ENCODE data around the gene GOLGA7B.

GOLGA7B gene

GRCh38 chr10:97825020-97825760 lies 24.5 kb upstream of the GOLGA7B start:
- Mint-ChIP-seq H3K27ac (no peak overlapping the region), H3K4me3 (no peak overlapping the region), H3K4me1 (peaks cover 7% of the 10 kb centered on the region), H3K36me3 (ENCODE audit: low read depth) (no peaks in the 10 kb centered on the region), H3K27me3 (ENCODE audit: low read depth) (peaks cover 41% of the 10 kb centered on the region), H3K9me3 (no peaks in the 10 kb centered on the region)
- no peak for TF ChIP-seq CTCF (IDR thresholded peaks at IDR 0.05; ENCODE audit: unreplicated experiment in 3 of 3)

- Mint-ChIP-seq H3K9me3 (no peaks in the 10 kb centered on the region), H3K4me1 (peaks cover 7% of the 10 kb centered on the region), H3K36me3 (ENCODE audit: low read depth) (no peaks in the 10 kb centered on the region), H3K27me3 (ENCODE audit: low read depth) (peaks cover 51% of the 10 kb centered on the region), H3K27ac (no peak overlapping the region), H3K4me3 (no peak overlapping the region)
- no peak for TF ChIP-seq CTCF (IDR thresholded peaks at IDR 0.05; ENCODE audit: unreplicated experiment in 3 of 3)
Observed at GRCh38 chr10:97826892-97827291, 22.8 kb upstream of the GOLGA7B start.

GRCh38 chr10:97827702-97828291 lies 21.8 kb upstream of the GOLGA7B start:
- Mint-ChIP-seq H3K27ac (no peak overlapping the region), H3K9me3 (no peaks in the 10 kb centered on the region), H3K36me3 (ENCODE audit: low read depth) (no peaks in the 10 kb centered on the region), H3K4me1 (peaks cover 7% of the 10 kb centered on the region), H3K4me3 (no peak overlapping the region), H3K27me3 (ENCODE audit: low read depth) (peaks cover 60% of the 10 kb centered on the region)
- TF ChIP-seq CTCF (IDR thresholded peaks at IDR 0.05; ENCODE audit: unreplicated experiment in 3 of 3) = no peak

GRCh38 chr10:97828721-97829120 lies 20.9 kb upstream of the GOLGA7B start:
- H3K9me3 Mint-ChIP-seq = no peaks in the 10 kb centered on the region
- TF ChIP-seq CTCF (IDR thresholded peaks at IDR 0.05; ENCODE audit: unreplicated experiment in 3 of 3) = no peak
- no peak overlapping the region for H3K4me3 Mint-ChIP-seq
- H3K27ac Mint-ChIP-seq = no peak overlapping the region
- no peaks in the 10 kb centered on the region for H3K36me3 Mint-ChIP-seq (ENCODE audit: low read depth)
- H3K4me1 Mint-ChIP-seq = peaks cover 7% of the 10 kb centered on the region
- H3K27me3 Mint-ChIP-seq (ENCODE audit: low read depth) = peaks cover 63% of the 10 kb centered on the region

- Mint-ChIP-seq H3K9me3 (no peaks in the 10 kb centered on the region), H3K27ac (no peak overlapping the region), H3K4me1 (peaks cover 7% of the 10 kb centered on the region), H3K36me3 (ENCODE audit: low read depth) (no peaks in the 10 kb centered on the region), H3K27me3 (ENCODE audit: low read depth) (peaks cover 68% of the 10 kb centered on the region), H3K4me3 (no peak overlapping the region)
- no peak for TF ChIP-seq CTCF (IDR thresholded peaks at IDR 0.05; ENCODE audit: unreplicated experiment in 3 of 3)
Observed at GRCh38 chr10:97830064-97830463, 19.6 kb upstream of the GOLGA7B start.

- no peaks in the 10 kb centered on the region for H3K36me3 Mint-ChIP-seq (ENCODE audit: low read depth)
- H3K27ac Mint-ChIP-seq = no peak overlapping the region
- H3K9me3 Mint-ChIP-seq = peaks cover 3% of the 10 kb centered on the region
Observed at GRCh38 chr10:97831259-97831658, 18.4 kb upstream of the GOLGA7B start.

More at GRCh38 chr10:97831259-97831658, 18.4 kb upstream of the GOLGA7B start:
- Mint-ChIP-seq H3K27me3 (ENCODE audit: low read depth) (peaks cover 68% of the 10 kb centered on the region), H3K4me3 (no peak overlapping the region), H3K4me1 (no peaks in the 10 kb centered on the region)
- no peak for TF ChIP-seq CTCF (IDR thresholded peaks at IDR 0.05; ENCODE audit: unreplicated experiment in 3 of 3)

Data from nephron (organoid).